ENCODE results near the gene TGIF1.
"Not testable (repeated sequence)": the region's sequence is repeated elsewhere in the genome, so short reads cannot be mapped to it uniquely, and the experiment has no call there.

The TGIF1 gene

DNA sequence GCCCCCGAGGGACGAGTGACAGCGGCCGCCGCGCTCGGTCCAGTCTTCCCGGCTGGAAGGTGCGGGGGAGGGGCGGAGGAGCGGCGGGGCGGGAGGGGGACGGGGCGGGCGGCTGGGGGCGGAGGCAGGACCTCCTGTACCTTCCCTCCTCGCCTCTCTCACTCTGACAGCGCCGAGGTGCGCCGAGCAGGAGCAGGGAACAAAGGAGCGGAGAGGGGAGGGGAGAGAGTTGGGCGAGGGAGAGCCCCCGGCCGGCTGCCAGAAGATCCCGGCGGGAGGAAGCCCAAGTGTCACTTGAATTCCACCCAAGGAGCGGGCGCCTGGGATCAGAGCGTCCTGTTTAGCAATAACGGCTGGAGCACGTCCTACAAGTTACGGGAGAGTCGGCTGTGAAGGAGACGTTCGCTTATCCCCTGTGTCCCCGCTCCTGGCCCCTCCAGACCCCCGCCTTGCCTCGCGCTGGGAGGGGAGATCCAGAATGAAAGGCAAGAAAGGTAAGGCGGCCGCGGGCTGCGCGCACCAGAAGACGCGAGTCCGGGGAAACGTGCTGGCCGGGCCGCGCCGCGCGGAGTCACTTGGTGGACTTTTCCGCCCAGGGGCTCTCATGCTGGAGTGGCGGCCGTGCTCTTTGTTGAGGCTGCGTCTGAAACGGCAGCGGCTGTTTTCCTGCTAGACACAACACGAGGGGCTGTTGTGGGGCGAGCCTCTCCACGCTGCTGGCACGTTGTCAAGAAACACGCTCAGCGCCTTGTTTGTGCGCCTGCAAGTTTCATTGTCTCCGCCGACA lies at the start of gene TGIF1:
TGIF1 (plus strand) TSS at position 161 of the 787 bp plus-strand sequence; CDS start at position 479, 318 bp downstream.
- no peak for DNase-seq

- DNase-seq = no peak
Observed at GRCh38 chr18:3400567-3401296, 49.2 kb upstream of the TGIF1 start.

DNA sequence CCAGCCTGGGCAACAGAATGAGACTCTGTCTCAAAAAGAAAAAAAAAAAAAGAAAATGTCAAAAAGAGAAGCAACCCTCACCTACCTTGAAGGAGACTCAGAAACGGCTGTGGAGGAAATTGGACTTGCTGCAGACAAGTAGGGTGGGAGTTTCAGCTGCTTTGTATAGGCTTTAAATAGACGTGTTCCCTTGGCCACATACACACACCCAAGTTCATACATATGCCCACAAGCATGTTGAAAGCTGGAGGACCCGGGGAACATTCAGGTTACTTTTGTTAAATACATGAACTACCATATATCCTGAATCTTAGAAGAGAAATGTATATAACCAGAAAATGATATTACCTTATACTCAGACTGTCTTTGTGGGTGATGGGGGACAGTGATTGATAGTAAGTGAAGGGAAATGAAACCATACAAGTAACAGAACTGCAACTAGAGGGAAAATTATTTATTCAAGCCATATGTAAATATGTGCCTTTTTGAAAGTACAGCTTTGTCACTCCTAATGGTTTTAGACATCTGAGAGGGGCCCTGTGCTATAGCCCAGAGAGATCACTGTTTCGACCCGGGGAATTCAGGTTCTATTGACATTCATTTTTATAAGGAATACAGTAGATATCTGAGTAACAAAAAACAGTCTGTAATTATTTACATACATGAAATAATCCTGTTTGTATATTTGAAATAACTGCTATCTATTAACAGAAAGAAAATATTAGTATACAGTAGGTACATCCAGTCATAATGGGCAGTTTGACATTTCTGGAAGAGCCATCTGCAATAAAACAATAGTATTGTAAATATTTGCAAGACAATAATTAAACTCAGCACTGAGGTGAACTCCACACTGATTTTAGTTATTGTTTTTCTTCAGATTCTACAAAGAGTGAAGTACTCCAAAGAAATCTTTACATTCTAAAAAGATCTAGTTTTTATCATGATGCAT lies 48.0 kb upstream of the TGIF1 start:
- no peak for DNase-seq

DNA sequence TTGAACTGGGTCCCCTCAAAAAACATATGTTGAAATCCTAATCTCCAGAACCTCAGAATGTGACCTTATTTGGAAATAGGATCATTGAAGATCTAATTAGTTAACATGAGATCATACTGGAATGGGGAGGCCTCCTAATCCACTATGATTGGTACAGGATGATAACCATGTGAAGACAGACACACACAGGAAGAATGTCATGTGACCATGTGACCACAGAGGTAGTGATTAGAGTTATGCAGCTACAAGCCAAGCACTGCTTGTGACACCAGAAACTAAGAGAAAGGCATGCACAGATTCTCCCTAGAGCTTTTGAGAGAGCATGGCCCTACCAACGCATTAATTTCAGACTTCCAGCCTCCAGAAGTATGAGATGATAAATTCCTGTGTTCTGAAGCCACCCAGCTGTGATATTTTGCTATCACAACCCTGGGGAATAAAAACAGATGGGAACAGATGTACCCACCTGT lies 47.0 kb upstream of the TGIF1 start:
- DNase-seq = no peak

- DNase-seq = no peak
Observed at GRCh38 chr18:3405713-3406112, 44.3 kb upstream of the TGIF1 start.

GRCh38 chr18:3408107-3408506 lies 41.9 kb upstream of the TGIF1 start:
- DNase-seq = no peak

DNA sequence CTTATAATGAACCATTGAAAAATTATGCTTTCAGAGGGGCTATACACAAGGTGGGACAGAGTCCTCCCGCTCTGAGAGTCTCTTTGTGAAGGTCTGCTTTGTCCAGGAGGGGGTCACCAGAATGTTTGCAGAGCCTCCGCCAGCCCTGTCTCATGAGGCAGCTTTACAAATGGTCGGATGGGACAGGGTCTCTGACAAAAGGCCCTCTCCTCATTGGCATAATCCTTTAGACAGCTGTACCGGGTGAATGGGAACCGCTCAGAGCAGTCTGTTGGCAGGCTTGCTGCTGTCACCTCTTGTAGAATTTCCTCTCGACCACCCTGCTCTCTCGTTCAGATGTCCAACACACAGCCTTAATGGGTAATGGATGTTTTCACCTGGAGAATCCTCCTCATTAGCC lies 40.2 kb upstream of the TGIF1 start:
- DNase-seq = no peak

GRCh38 chr18:3410273-3410672 lies 39.7 kb upstream of the TGIF1 start:
- no peak for DNase-seq

- DNase-seq = not testable (repeated sequence)
Observed at GRCh38 chr18:3410876-3411275, 39.1 kb upstream of the TGIF1 start.

DNA sequence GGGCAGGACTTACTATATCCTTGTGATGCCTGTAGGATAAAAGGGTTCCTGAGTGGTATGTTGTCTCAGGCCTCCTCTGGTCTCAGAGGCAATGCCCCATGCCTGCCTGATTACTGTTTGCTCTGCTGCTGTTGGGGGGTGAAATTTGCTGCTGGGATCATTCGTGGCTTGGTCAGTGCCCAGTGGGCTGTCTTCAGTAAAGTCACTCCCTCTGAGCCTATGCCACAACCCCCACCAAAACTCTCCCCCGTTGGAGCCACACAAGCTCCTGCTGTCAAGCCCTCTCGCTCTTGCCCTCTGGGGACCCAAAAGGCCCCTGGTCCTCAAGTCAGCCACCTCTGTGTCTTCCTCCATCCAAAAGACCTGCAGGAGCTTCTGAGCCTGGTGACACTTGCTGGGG lies 38.6 kb upstream of the TGIF1 start:
- no peak for DNase-seq

GRCh38 chr18:3411854-3412268 lies 38.1 kb upstream of the TGIF1 start:
- no peak for DNase-seq

GRCh38 chr18:3412528-3412927 lies 37.4 kb upstream of the TGIF1 start:
- not testable (repeated sequence) for DNase-seq

DNA sequence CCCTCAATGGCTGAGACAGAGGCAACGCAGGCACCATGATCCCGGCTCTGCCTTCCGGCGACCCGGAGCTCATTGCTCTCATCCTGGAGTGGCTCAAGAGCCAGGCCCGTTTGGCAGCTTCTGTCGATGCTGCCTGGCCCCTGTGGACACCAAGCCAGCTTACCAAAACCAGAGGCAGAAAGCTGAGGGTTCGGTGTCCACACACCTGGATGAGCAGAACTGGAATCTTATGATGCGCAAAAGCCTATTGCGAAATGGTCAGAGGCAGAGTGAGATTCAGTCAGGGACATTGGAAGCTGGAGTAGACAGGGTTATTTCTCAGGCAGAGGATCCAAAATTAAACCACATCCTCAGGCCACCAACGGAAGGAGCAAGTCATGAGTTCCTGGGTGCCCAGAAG lies 34.9 kb upstream of the TGIF1 start:
- DNase-seq = no peak

DNA sequence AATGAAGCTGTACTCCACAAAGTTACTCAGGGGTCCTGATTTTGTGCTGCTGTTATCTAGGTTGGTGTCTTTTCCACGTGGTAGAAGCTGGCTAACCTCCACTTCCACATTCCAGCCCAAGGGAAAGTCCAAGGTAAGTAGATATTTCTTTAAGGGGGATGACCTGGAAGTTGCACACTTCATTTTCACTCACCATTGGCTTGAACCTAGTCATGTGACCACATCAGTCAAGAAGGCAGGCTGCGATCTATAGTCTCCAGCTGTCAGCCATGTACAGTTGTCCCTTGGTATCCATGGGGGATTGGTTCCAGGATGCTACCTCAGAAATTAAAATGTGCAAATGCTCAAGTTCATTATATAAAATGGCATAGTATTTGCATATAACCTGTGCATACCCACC lies 31.9 kb upstream of the TGIF1 start:
- DNase-seq = no peak

DNA sequence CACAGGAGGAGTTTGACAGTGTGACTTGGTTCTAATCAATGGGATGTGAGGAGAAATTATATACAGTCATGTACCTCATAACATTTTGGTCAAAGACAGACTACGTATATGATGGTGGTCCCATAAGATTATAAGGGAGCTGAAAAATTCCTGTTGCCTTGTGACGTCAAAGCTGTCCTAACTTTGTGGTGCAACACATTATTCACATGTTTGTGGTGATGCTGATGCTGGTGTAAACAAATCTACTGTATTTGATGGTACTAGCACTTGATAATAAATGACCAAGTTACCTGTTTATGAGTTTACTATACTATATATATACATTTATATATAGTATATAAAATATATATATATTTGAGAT lies 29.1 kb upstream of the TGIF1 start:
- no peak for DNase-seq

DNA sequence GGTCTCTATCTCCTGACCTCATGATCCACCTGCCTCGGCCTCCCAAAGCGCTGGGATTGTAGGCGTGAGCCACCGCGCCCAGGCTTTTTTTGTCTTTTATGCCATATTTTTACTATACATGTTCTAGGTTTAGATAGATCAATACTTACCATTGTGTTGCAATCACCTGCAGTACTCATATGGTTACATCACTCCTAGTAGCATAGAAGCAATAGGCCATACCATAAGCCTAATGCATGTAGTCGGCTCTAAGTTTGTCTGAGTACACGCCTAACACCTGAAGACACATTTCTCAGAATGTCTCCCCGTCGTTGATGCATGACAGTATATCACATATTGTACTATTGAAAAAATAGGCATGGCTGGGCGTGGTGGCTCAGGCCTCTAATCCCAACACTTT lies 27.1 kb upstream of the TGIF1 start:
- DNase-seq = no peak

- no peak for DNase-seq
Observed at GRCh38 chr18:3424280-3424890, 25.6 kb upstream of the TGIF1 start.

DNA sequence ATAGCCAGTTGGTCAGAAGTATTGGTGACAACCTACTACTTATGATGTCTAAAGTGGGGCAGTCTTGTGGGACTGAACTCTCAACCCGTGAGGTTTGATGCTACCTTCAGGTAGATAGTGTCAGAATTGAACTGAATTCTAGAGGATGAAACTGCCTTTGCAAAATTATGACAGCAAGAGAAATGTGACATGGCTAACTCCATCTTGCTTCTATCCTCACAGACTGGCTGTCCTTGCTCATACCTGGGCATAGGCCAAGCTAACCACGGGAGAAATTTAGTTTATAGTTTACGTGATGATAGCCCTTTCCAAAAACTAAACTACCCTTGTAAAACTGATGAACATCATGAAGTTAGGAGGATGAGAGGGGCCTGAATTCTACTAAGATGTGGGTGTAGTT lies 24.9 kb upstream of the TGIF1 start:
- DNase-seq = no peak

- DNase-seq = no peak
Observed at GRCh38 chr18:3425446-3425845, 24.5 kb upstream of the TGIF1 start.

GRCh38 chr18:3426074-3426473 lies 23.9 kb upstream of the TGIF1 start:
- DNase-seq = no peak

GRCh38 chr18:3427944-3428343 lies 22.0 kb upstream of the TGIF1 start:
- no peak for DNase-seq

DNA sequence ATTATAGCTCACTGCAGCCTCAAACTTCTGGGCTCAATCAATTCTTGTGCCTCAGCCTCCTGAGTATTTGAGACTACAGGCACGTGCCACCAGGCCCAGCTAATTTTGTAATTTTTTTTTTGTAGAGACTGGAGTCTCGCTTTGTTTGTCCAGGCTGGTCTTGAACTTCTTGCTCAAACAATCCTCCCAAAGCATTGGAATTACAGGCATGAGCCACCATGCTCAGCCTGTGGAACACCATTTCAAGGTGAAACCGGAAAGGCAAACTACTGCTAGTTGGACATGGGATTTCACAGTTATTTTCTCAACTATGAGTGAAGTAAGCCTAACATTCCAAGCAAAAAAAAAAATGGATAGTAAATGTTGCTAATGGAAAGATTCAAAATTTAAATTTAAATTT lies 20.9 kb upstream of the TGIF1 start:
- DNase-seq = no peak

- DNase-seq = no peak
Observed at GRCh38 chr18:3434685-3435084, 15.3 kb upstream of the TGIF1 start.
